ENCODE results near the gene DPPA3.
"Not testable (repeated sequence)": the region's sequence is repeated elsewhere in the genome, so short reads cannot be mapped to it uniquely, and the experiment has no call there.

The DPPA3 gene

DNA sequence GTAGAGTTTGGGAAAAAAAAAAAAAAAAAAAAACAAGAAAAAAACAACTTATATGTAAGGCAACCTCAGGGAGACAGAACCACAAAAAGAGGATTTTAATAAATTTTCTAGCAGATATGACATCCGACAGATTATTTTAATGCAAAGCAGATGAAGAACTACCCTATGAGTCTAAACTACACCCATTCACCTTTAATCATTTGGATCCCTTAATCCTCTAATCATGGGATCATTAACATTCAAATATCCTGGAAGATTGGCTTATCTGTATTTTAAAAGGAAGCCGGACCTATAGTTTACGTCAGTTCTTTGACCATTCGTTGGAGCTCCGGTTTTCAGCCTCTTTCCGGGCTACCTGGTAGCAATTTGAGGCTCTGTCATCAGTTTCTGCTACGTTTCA is at the start of gene DPPA3:
Gene DPPA3, plus strand, starts transcription at position 301 of the 400 bp plus-strand sequence. CDS start 138 bp downstream, outside the sequence.
- H3K27ac ChIP-seq = no peak within 1 kb of the TSS
- DNase-seq (ENCODE audit: low spot score) = no peak
- ChIA-PET CTCF (no interaction called here), POLR2A (ENCODE audit: low non-redundant PET) (no interaction called here)
- no peak for TF ChIP-seq CTCF (conservative IDR thresholded peaks at IDR 0.05; ENCODE audit: low read depth)

DNA sequence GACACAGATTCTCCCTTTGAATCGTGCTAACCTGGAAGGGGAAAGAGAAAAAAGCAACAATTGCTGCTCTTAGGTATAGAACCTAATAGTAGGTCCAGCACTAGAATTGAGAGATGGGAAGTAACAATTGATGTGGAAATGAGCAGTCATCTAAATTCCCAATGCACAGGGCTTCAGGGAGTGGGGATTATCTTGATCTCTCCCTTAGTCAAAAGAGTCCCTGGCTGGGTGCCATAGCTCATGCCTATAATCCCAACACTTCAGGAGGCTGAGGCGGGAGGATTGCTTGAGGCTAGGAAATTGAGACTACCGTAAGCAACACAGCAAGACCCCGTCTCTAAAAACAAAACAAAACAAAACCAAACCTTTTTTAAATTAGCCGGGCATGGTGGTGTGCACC is 49.5 kb upstream of the DPPA3 start:
- POLR2A ChIA-PET (ENCODE audit: low non-redundant PET) = no interaction called here
- no peak for TF ChIP-seq CTCF (conservative IDR thresholded peaks at IDR 0.05; ENCODE audit: low read depth)
- CTCF ChIA-PET = interaction anchor here (0.6 kb wide), 1 partner anchor 61 kb away, joined by 3 read pairs; no protein-coding TSS in a partner anchor
- no peak overlapping the region for H3K27ac ChIP-seq
- no peak for DNase-seq (ENCODE audit: low spot score)

- no peak for DNase-seq (ENCODE audit: low spot score)
- H3K27ac ChIP-seq = no peak overlapping the region
- TF ChIP-seq CTCF (conservative IDR thresholded peaks at IDR 0.05; ENCODE audit: low read depth) = no peak
- CTCF ChIA-PET = no interaction called here
- POLR2A ChIA-PET (ENCODE audit: low non-redundant PET) = no interaction called here
Measured at GRCh38 chr12:7666595-7666994, 44.6 kb upstream of the DPPA3 start.

GRCh38 chr12:7667125-7667524 is 44.1 kb upstream of the DPPA3 start:
- TF ChIP-seq CTCF (conservative IDR thresholded peaks at IDR 0.05; ENCODE audit: low read depth) = no peak
- DNase-seq (ENCODE audit: low spot score) = peak; percentile 10
- ChIA-PET CTCF (no interaction called here), POLR2A (ENCODE audit: low non-redundant PET) (no interaction called here)
- H3K27ac ChIP-seq = no peak overlapping the region

- POLR2A ChIA-PET (ENCODE audit: low non-redundant PET) = no interaction called here
- H3K27ac ChIP-seq = no peak overlapping the region
- no peak for DNase-seq (ENCODE audit: low spot score)
- TF ChIP-seq CTCF (conservative IDR thresholded peaks at IDR 0.05; ENCODE audit: low read depth) = no peak
- CTCF ChIA-PET = no interaction called here
Measured at GRCh38 chr12:7668171-7668570, 43.1 kb upstream of the DPPA3 start.

DNA sequence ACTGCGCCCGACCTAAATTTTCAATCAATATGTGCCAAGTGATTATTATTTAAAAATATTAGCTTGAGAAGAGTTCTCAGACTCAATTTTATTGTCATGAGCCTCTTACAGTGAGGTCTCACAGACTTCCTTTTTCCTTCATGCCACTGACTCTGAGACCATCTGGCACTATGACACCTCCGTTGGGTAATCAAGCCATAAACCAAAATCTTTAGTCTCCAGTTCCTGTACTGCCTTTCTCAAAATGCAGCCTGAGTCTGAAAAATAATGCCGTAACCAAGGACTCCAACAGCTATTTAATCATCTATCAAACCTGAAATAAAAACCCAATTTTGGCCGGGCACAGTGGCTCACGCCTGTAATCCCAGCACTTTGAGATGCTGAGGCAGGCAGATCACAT is 35.8 kb upstream of the DPPA3 start:
- H3K27ac ChIP-seq; CTCF ChIA-PET; POLR2A ChIA-PET (ENCODE audit: low non-redundant PET); DNase-seq (ENCODE audit: low spot score): not testable (repeated sequence)

DNA sequence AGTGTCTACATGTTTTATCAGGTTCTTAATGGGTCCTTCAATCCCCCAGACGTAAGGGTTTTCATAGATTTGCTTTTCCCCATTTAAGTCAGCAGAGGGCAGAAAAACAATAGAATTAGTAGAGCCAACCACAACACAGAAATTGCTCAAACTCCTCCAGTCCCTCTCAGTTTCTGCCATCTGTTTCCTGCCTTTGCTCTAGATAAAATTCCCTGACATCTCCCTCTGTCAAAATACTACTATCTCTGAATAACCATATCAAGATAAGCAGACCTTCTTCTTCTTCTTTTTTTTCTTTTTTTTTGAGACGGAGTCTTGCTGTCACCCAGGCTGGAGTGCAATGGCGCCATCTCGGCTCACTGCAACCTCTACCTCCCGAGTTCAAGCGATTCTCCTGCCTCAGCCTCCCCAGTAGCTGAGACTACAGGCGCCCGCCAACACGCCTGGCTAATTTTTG is 33.8 kb upstream of the DPPA3 start:
- CTCF ChIA-PET = not testable (repeated sequence)

GRCh38 chr12:7678744-7679143 is 32.5 kb upstream of the DPPA3 start:
- no peak for DNase-seq (ENCODE audit: low spot score)
- ChIA-PET POLR2A (ENCODE audit: low non-redundant PET) (no interaction called here), CTCF (interaction anchor here (0.5 to 0.6 kb wide), 3 partner anchors 41 to 617 kb away, joined by 4 to 7 read pairs (median 5); no protein-coding TSS in a partner anchor)
- H3K27ac ChIP-seq = no peak overlapping the region
- TF ChIP-seq CTCF (conservative IDR thresholded peaks at IDR 0.05; ENCODE audit: low read depth) = no peak

More for the DNA sequence above, 33.8 kb upstream of the DPPA3 start:
- peak; percentile 21 for DNase-seq (ENCODE audit: low spot score)
- H3K27ac ChIP-seq; POLR2A ChIA-PET (ENCODE audit: low non-redundant PET): not testable (repeated sequence)
